Astrocyte (in vitro differentiated cells and primary cell): Measurements from ENCODE around the gene KPNA1.

Source experiments
- CTCF ChIP-seq: IDR thresholded peaks from 2 replicates; pipeline ENCODE4 v1.5.1; 2011; ENCODE audit warnings: low read depth, mild to moderate bottlenecking, inconsistent platforms, low read length, moderate library complexity; ENCODE audit not compliant: insufficient read depth
- EZH2 ChIP-seq: IDR thresholded peaks from 2 replicates; pipeline ENCODE4 v1.6.1; 2012; ENCODE audit warnings: mild to moderate bottlenecking, low read length, inconsistent platforms; ENCODE audit not compliant: insufficient read depth

- TF ChIP-seq CTCF (no peak), EZH2 (no peak)
Measured at GRCh38 chr3:122407946-122408345, 106.8 kb downstream of the KPNA1 start.
